Measurements from ENCODE around the gene OPN4.

The OPN4 gene

GRCh38 chr10:86662186-86663045 lies 8.1 kb downstream of the OPN4 start:
- no peak for DNase-seq (ENCODE audit: low spot score)

- DNase-seq (ENCODE audit: low spot score) = no peak
Measured at GRCh38 chr10:86663046-86663345, 8.6 kb downstream of the OPN4 start.

DNA sequence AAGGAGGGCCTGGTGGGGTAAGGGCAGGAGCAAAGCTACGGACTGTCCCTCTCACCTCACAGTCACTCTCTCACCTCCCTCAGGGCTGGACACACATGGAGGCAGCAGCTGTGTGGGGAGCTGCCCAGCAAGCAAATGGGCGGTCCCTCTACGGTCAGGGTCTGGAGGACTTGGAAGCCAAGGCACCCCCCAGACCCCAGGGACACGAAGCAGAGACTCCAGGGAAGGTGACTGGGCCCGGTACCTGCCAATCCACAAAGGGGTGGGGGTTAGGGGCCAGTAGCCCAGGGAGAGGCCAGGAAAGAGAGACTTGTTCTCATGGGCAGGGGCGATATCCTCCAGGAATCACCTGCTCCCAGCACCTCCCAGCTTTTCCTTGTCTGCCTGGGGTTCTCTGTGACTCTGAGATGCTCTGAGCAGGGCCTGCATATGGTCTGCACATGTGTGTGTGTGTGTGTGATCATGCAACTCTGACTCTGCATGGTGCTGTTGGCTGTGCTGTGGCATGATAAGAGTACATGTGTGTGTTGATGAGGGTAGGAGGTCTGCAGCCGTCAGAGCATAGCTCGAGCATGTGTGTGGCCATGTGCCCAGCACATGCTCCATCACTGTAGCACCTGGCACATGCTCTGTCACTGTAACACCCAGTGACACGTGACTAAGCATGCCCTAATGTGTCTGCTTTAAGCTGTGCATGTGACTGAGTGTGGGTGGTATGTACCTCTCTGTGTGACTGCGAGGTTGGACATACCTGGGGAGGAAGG lies 9.4 kb downstream of the OPN4 start:
- DNase-seq (ENCODE audit: low spot score) = no peak

- no peak for DNase-seq (ENCODE audit: low spot score)
Measured at GRCh38 chr10:86664341-86665217, 10.2 kb downstream of the OPN4 start.

DNA sequence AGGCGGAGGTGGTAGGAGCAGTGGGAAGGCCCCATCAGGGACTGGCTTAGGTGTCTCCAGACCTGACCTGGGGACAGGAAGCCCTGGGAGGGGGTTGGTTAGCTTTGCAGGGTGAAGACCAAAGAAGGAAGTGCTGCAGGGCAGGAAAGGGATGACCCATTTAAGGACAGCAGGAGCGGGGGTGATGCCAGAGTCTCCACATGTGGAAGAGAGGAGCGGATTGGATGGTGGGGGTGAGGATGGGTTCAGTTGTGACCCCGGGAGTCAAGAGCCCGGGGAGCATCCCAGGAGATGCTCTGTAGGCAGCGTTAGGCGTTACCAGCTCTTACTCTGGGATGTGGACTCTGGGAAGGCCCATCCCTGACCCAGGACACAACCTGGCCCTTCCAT lies 10.9 kb downstream of the OPN4 start:
- DNase-seq (ENCODE audit: low spot score) = no peak

GRCh38 chr10:86665868-86666267 lies 11.5 kb downstream of the OPN4 start:
- no peak for DNase-seq (ENCODE audit: low spot score)

GRCh38 chr10:86666538-86666937 lies 12.2 kb downstream of the OPN4 start:
- DNase-seq (ENCODE audit: low spot score) = no peak

DNA sequence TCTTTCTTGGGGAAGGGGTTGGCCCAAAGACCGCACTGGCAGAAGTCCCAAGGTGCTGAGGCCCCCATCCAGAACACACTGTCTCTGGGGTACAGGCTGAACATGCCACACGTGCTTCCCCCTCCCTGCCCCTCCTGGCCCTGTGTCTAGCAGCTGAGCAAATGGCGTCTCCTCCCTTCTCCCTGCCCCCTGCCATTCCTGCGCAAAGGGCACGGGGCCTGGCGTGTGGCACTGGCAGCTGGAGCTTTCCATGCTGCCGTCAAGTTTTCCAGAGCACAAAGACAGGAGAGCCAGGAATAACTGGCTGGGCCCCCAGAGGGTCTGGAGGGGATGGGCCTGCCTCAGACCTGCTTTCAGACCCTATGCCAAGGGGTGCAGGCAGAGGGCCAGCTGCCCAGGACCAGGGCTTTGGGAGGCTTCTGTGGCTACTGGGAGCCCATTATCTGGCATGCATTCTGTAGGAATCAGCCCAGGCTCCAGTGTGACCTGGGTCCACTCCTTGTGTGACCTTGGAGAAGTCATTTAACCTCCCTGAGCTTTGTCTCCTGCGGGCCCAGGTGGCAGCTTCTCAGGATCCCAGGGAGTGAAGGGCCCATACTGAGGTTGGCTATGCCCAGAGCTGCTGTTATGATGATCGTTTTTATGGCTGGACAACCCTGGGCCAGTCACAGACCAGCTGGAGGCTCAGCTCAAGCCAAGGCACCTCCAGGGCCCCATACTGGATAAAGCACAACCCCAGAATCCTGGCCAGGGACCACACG lies 13.3 kb downstream of the OPN4 start:
- DNase-seq (ENCODE audit: low spot score) = no peak

- no peak for DNase-seq (ENCODE audit: low spot score)
Measured at GRCh38 chr10:86668297-86669165, 14.2 kb downstream of the OPN4 start, which contains the start of gene LDB3. TSS of gene LDB3 (plus strand) at chr10:86668511. CDS start at chr10:86668692, 181 bp downstream.

- DNase-seq (ENCODE audit: low spot score) = no peak
Measured at GRCh38 chr10:86670290-86670811, 16.0 kb downstream of the OPN4 start.

DNA sequence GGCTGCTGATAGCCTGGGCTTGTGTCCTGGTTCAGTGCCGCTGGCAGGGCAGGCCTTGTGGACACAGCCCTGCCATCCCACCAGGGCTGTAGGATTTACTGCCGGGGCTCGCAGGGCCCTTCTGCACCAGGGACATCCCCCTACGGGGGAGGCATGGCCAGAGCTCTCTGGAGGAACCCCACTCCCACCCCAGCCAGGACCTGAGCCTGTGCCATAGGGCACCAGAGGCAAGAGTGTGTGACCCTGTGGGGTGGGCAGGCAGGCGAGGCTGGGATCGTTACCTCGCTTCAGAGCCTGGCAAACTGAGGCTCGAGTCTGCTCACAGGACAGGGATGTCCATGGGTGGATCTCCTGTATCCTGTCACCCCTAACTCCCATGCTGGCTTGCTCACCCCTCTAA lies 16.5 kb downstream of the OPN4 start:
- no peak for DNase-seq (ENCODE audit: low spot score)

DNA sequence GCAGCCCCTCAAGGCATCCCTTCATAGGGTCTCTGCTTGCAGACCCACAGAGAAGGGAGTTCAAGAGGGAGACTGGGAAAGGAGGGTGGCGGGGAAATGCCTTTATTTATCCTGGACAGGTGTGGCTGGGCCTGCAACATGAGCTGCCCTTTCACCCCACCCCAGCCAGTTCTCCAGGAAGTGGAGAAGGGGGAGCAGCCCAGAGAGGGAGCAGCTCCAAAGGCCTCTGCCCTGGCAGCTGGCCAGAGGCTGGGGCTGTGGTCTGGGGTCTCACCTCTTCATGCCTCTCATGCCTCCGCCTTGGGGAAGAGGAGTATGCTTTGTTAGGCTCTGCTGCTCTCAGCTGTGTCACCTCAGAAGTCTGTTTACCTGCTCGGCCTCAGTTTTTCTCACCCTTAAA lies 17.1 kb downstream of the OPN4 start:
- no peak for DNase-seq (ENCODE audit: low spot score)

DNA sequence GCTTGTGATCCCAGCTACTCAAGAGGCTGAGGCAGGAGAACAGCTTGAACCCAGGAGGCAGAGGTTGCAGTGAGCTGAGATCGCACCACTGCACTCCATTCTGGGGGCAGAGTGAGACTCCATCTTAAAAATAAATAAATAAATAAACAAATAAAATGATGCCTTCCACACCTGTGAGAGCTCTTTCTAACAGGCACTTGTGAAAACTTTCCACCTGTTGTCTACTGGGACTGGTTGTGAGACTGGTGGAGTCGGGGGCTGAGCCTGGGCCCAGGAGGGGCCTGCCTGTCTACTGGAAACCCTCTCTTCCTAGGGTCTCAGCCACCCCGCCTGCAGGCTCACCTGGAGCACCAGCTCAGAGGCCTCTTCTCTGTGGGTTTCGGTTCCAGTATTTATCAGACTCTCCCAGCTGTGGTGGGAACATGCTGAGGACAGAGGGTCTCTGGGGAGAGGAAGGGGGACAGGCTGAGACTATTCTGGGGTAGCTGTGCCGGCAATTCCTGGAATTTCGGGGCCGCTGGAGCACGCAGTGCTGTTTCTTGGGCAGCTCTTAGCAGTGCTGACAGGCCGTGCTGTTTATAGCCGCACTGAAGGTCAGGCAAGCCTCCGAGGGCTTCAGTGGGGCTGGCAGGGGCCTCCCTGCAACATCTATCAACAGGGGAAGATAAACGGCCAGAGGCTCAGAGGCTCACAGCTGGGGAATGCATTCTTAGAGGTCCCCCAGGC lies 17.8 kb downstream of the OPN4 start:
- DNase-seq (ENCODE audit: low spot score) = no peak

GRCh38 chr10:86673216-86673826 lies 19.0 kb downstream of the OPN4 start:
- no peak for DNase-seq (ENCODE audit: low spot score)

GRCh38 chr10:86673827-86674581 lies 19.7 kb downstream of the OPN4 start:
- DNase-seq (ENCODE audit: low spot score) = no peak

GRCh38 chr10:86674912-86675311 lies 20.6 kb downstream of the OPN4 start:
- no peak for DNase-seq (ENCODE audit: low spot score)

DNA sequence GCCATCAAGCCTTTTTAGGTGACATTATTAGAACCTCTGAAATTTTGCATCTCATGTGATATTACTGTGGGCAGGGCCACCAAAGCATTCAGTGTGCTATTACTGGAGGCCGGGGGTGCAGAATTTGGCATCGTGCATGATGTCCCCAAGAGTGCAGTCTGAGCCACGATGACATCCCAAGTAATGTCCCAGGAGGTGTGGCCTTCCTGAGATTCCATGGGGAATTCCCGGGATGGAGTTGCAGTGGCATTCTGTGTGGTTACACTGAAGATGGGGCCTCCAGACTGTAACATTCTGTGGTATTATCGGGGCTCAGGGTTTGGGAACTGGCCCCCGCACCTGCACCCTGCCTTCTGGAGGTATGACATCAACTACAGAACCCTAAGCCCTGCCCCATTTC lies 23.0 kb downstream of the OPN4 start:
- no peak for DNase-seq (ENCODE audit: low spot score)

DNA sequence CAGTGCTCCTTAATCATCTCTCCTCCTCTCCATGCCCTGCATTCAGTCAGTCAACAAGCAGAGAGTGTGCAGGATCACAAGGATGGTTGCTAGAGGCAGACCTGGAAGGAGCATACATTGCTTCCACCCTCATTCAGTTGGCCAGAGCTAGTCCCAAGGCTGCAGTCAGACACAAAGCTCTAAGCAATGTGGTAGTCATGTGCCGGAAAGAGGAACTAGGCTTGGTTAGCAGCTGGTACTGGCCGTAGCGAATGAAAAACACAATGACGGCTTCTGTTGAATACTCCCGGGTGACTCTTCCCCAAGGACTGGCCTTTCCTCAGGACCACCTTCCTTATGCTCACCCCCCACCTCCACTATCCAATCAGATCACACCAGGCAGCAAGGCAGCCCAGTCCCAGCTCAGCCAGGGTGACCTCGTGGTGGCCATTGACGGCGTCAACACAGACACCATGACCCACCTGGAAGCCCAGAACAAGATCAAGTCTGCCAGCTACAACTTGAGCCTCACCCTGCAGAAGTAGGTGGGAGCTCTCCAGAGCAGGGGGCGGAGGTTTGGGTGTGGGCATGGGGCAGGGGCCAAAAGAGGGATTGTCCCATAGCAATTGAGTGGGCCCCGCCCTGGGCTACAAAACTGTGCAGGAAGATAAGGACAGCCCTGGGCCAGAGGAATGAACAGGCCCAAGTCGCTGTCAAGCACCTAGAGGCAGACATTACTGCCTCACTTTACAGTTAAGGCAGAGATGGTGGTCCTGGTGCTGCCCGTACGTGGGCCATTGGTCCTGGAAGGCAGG lies 24.8 kb downstream of the OPN4 start:
- DNase-seq (ENCODE audit: low spot score) = no peak

Data from AG08395 (cell line).